GM21447 (cell line): ENCODE data around the gene SGCE.

Experiments
- ATAC-seq: cut with Tn5 transposase; IDR thresholded peaks from one replicate; pipeline ENCODE4 v1.9.1; 2021; ENCODE audit not compliant: unreplicated experiment

SGCE gene

DNA sequence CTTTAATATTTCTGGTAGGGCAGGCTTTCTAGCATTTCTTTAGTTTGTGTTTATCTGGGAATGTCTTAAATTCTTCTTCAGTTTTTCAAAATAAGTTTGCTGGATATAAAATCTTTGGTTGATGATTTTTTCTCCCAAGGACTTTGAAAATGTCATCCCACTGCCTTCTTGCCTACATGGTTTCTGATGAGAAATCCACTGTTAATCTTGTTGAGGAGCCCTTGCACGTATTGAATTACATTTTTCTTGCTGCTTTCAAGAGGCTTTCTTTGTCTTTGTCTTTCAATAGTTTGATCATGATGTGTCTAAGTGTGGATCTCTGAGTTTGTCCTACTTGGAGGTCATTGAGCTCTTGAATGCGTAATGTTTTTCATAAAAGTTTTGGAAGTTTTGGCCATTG lies 80.3 kb downstream of the SGCE start:
- ATAC-seq = no peak

GRCh38 chr7:94571816-94572215 lies 84.1 kb downstream of the SGCE start:
- ATAC-seq = no peak

DNA sequence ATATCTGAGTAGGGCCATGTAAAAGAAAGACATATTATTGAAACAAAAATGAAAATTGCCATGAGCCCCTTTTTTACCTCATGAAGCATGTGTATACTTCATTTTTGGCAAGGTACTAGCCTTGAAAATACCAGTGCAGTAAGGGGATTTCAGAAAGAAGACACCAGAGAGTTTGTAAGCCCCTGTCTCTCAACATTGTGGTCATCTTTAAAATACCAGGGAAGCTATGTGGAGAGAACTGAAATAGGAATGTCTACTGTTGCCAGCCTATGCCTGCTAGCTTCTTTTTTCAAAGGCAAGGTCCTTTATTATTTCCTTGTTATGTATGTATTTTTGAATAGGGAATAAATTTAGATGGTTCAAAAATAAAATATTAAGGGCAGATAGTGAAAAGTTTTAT lies 88.5 kb downstream of the SGCE start:
- ATAC-seq = no peak

GRCh38 chr7:94565247-94565894 lies 90.6 kb downstream of the SGCE start:
- no peak for ATAC-seq

GRCh38 chr7:94562525-94562924 lies 93.4 kb downstream of the SGCE start:
- ATAC-seq = no peak

GRCh38 chr7:94561841-94562514 lies 94.0 kb downstream of the SGCE start:
- ATAC-seq = no peak

- ATAC-seq = no peak
Observed at GRCh38 chr7:94559972-94560371, 96.0 kb downstream of the SGCE start.

DNA sequence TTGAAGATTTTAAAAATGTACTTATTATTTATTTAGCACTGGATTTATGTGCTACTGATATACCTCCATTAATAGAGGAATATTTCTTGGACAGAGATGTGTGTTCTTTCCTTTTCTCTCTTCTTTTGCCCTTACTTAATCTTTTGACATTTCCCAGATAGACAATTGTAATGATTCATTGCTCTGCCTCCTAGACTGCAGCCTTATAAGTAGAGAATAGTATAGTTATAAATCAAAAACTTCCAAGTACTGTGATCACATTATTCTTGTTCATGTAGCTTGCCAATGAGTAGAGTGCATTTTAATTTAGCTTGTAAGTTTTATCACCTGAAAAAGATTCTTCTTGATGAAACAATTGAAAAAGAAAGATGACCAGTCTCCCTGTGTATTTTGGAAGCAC lies 98.7 kb downstream of the SGCE start:
- ATAC-seq = no peak

- peak; percentile 79 for ATAC-seq
Observed at GRCh38 chr7:94556028-94556427, 99.9 kb downstream of the SGCE start.

DNA sequence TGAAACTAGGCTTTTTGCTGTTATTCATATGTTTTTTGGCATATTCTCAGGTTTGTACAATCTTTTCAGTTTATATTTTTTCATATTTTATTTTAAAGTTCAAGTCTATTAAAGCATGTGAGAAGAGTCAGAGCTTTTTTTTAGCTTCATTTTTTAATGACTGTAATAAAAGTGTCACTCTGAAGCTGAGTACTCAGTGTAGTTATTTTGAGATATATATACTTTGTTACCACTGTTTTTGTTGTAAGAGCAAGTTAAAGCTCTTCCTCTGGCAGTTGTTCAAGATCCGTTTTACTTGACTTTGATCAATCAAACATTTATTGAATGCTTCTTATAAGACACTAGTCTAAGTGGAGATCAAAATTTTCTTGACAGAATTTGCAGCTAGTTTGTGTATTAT lies 108.8 kb downstream of the SGCE start:
- ATAC-seq = no peak

DNA sequence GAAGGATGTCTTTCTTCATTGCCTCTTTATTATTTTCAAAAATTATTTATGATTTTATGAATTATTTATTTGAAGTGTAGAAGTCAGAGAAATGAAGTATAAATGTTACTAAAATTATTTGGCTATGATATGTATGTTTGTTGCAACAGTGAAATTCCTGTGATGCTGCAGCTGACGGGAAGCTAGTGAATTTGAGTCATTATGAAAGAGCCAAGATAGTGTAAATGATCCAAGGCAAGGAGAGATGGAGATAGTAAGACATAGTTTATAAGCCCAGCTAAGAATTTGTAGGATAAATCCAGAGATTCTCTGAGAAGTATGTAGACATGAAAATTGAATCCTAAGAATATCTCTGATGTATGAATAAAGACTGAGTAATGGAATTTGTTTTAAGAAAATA lies 115.5 kb downstream of the SGCE start:
- ATAC-seq = no peak
